ENCODE data around the gene HSD17B14. TPM values are rescaled to one million over a fixed set of nuclear protein-coding genes. Genes with fewer than 3 reads are reported as not detected.

The HSD17B14 gene
- total and polyA plus RNA-seq, 9 of the 15 experiments (the other 6 are each of a cell fraction or from before 2014, with no cell fraction given) = 0.16 TPM; not detected in 8

GRCh38 chr19:48780631-48781391 lies 55.5 kb downstream of the HSD17B14 start (continued):
- TF ChIP-seq HMGXB4 (CRISPR knock-in tag; IDR thresholded peaks at IDR 0.05) = no peak
- no peak for TF ChIP-seq EZH2 (IDR thresholded peaks at IDR 0.05; ENCODE audit: borderline replicate concordance, low read depth, low read length)
- TF ChIP-seq HDAC3 (IDR thresholded peaks at IDR 0.05; ENCODE audit: borderline replicate concordance, partially characterized antibody) = peak; percentile 53
- TF ChIP-seq ZFPM2 (CRISPR knock-in tag; IDR thresholded peaks at IDR 0.05) = no peak
- TF ChIP-seq DIDO1 (tag; IDR thresholded peaks at IDR 0.05; ENCODE audit: low read depth) = peak; percentile 45; the same call in 1 of the 2 replicates
- TF ChIP-seq SMAD2 (IDR thresholded peaks at IDR 0.05; ENCODE audit: low read depth, low read length) = no peak
- TF ChIP-seq ZNF197 (CRISPR knock-in tag; IDR thresholded peaks at IDR 0.05; ENCODE audit: low read depth) = no peak
- no peak for TF ChIP-seq ZNF143 (CRISPR knock-in tag; IDR thresholded peaks at IDR 0.05)
- TF ChIP-seq HINFP (tag; conservative IDR thresholded peaks at IDR 0.05; ENCODE audit: low read depth) = no peak
- no peak for TF ChIP-seq BRD4 (IDR thresholded peaks at IDR 0.05)
- peak in 1 of 3 experiments; percentile 73 for TF ChIP-seq YY1 (IDR thresholded peaks at IDR 0.05; ENCODE audit: borderline replicate concordance in 1 of 3, control insufficient read depth in 1 of 3, extremely low read depth in 1 of 3, insufficient read depth in 3 of 3, insufficient read length in 1 of 3, insufficient replicate concordance in 2 of 3, low read depth in 1 of 3, low read length in 2 of 3)
- TF ChIP-seq SPI1 (IDR thresholded peaks at IDR 0.05; ENCODE audit: borderline replicate concordance, low read depth, low read length) = no peak; the same call in 1 of the 2 replicates
- no peak for TF ChIP-seq THRA (IDR thresholded peaks at IDR 0.05)
- peak; percentile 74 for TF ChIP-seq MAFG (tag; conservative IDR thresholded peaks at IDR 0.05)
- no peak for TF ChIP-seq ZNF655 (CRISPR knock-in tag; IDR thresholded peaks at IDR 0.05)
- TF ChIP-seq NONO (IDR thresholded peaks at IDR 0.05; ENCODE audit: low read depth in 2 of 2, low read length in 1 of 2) = peak in 1 of 2 experiments; percentile 69; a peak in 2 of 4 replicates
- TF ChIP-seq IRF9 (tag; IDR thresholded peaks at IDR 0.05) = no peak
- TF ChIP-seq MLX (CRISPR knock-in tag; conservative IDR thresholded peaks at IDR 0.05) = no peak

Data from K562 (cell line).